GM12878 (cell line): ENCODE results near the gene ADCYAP1R1.

Experiments used
- BHLHE40 ChIP-seq, 2 experiments: fragments of 450-650 bp in 1 of 2; IDR thresholded peaks; 2 replicates each; pipeline ENCODE4 v1.6.1; 2011 to 2017; ENCODE audit warnings: low read depth in 2 of 2, borderline replicate concordance in 1 of 2, improper control_type of control experiment in 1 of 2, low read length in 1 of 2, mild to moderate bottlenecking in 1 of 2
- MYC ChIP-seq: IDR thresholded peaks from 2 replicates; pipeline ENCODE4 v1.6.1; 2011; ENCODE audit warnings: mild to moderate bottlenecking, low read length, moderate library complexity, inconsistent platforms; ENCODE audit not compliant: insufficient read depth, insufficient replicate concordance, insufficient read length, severe bottlenecking

GRCh38 chr7:31066516-31067130 lies 14.5 kb downstream of the ADCYAP1R1 start:
- TF ChIP-seq BHLHE40 (IDR thresholded peaks at IDR 0.05; ENCODE audit: borderline replicate concordance in 1 of 2, low read depth in 2 of 2, low read length in 1 of 2): no peak
- no peak for TF ChIP-seq MYC
